RWPE1 (cell line): ENCODE results near the gene IBA57.

Experiments used
- CTCF ChIA-PET: fragments of 350-600 bp; sonication (Branson Sonifier 250); formaldehyde crosslinking; extraction: SDS; loops from one replicate; lab custom pipeline; 2021; lab: Yijun Ruan, JAX
- POLR2A ChIA-PET: fragments of 400-600 bp; formaldehyde crosslinking; extraction: SDS; loops from one replicate; lab custom pipeline; 2020; ENCODE audit warnings: antibody characterized with exemption; ENCODE audit not compliant: low non-redundant PET; lab: Yijun Ruan, JAX
- DNase-seq: peaks from one replicate; pipeline ENCODE4 v3.0.0; 2012; ENCODE audit warnings: low spot score
- H3K27ac ChIP-seq: fragments of 450-650 bp; 2 replicates; pipeline ENCODE4 v1.5.1; 2017
- TF ChIP-seq, protein P1 (sequence below): fragments of 450-650 bp; conservative IDR thresholded peaks from 2 replicates; pipeline ENCODE4 v1.5.1; 2017; ENCODE audit warnings: low read depth, mild to moderate bottlenecking

The IBA57 gene

DNA sequence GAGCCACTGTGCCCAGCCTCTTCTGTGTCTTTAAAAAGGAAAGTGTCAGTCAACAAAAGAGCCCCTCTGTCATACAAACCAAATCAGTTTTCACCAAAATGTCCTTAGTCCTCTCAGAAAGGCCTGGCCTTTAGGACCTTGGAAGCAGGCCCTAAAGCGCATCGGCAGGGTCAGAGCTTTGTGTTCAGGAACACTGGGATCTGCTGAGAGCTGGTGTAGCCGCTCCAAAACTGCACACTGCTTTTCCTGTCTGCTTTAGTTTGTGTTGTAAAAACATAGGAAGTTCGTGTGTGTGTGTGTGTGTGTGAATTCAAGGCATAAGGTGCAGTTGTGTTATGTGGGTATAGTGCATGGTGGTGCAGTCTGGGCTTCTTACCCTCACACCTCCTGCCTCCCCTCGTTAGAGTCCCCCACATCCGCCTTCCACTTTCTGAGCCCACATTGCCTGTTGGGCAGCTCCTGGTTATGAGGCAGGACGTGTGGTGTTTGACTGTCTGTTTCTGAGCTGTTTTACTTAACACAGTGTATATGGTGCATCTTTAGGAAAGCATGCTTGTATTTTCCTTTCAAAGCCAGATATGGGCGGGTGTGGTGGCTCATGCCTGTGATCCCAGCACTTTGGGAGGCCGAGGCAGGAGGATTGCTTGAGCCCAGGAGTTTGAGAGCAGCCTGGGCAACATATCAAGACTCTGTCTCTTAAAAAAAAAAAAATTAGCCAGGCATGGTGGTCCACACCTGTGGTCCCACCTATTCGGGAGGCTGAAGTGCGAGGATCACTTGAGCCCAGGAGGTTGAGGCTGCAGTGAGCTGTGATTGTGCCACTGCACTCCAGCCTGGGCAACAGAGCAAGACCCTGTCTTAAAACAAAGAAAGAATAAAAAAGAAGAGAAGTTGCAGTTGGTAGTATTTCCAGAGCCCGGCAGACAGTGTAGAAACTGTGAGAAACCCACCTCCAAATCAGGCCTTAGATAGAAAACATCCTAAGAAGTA, 12.4 kb downstream of the IBA57 start:
- TF ChIP-seq, protein P1, sequence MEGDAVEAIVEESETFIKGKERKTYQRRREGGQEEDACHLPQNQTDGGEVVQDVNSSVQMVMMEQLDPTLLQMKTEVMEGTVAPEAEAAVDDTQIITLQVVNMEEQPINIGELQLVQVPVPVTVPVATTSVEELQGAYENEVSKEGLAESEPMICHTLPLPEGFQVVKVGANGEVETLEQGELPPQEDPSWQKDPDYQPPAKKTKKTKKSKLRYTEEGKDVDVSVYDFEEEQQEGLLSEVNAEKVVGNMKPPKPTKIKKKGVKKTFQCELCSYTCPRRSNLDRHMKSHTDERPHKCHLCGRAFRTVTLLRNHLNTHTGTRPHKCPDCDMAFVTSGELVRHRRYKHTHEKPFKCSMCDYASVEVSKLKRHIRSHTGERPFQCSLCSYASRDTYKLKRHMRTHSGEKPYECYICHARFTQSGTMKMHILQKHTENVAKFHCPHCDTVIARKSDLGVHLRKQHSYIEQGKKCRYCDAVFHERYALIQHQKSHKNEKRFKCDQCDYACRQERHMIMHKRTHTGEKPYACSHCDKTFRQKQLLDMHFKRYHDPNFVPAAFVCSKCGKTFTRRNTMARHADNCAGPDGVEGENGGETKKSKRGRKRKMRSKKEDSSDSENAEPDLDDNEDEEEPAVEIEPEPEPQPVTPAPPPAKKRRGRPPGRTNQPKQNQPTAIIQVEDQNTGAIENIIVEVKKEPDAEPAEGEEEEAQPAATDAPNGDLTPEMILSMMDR, result no peak
- POLR2A ChIA-PET, result no interaction called here
- H3K27ac ChIP-seq, result no peak overlapping the region
- DNase-seq, result no peak
- CTCF ChIA-PET, result interaction anchor here (0.6 kb wide), 2 partner anchors 118 to 315 kb away, joined by 3 read pairs; no protein-coding TSS in a partner anchor

DNA sequence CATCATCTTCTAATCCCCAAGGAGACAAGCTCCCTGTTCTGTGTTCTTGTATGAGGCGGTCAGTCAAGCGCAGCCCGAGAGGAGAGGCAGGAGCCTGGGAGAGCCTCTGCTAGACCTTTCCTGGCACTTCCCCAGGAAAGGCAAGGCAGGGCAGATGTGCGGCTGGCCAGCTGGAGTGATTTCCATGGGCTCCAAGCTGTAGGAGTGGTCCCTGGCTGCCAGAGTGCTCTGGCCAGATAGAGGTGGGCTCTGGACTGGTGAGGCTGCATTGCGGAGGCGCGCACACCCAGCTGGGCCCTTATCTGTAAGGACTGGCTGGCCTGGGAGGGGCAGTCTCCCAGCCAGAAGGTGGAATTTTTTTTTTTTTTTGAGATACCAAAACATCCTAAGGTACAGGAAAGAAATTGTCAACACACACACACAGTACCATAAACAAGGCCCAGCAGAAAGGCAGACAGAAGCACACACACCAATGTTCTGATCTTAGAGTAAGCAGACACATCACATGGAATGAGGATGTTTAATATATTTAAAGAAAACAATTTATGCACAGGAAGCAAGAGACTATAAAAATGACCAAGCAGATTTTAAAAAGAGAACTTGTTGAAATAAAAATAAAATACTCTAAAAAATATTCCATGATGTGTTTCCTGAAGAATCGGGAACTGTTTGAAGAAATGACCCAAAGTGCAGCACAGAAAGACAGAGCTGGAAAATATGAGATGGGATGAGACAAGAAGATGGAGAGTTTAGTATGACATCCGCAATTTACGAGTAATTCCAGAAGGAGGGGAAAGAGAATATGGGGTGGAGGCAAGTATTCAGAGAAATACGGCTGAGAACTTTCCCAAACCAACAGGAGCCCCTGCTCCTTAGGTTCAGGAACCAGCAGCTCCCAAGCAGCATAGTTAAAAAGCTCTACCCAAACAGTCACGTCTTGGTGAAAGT, 13.4 kb downstream of the IBA57 start:
- ChIA-PET CTCF (interaction anchor here (0.6 kb wide), 1 partner anchor 316 kb away, joined by 3 read pairs; no protein-coding TSS in a partner anchor), POLR2A (interaction anchor here (1.1 kb wide), 1 partner anchor 278 kb away, joined by 4 read pairs; no protein-coding TSS in a partner anchor)
- no peak for DNase-seq
- TF ChIP-seq, protein P1, result no peak
- no peak overlapping the region; the same call in 1 of the 2 replicates for H3K27ac ChIP-seq

DNA sequence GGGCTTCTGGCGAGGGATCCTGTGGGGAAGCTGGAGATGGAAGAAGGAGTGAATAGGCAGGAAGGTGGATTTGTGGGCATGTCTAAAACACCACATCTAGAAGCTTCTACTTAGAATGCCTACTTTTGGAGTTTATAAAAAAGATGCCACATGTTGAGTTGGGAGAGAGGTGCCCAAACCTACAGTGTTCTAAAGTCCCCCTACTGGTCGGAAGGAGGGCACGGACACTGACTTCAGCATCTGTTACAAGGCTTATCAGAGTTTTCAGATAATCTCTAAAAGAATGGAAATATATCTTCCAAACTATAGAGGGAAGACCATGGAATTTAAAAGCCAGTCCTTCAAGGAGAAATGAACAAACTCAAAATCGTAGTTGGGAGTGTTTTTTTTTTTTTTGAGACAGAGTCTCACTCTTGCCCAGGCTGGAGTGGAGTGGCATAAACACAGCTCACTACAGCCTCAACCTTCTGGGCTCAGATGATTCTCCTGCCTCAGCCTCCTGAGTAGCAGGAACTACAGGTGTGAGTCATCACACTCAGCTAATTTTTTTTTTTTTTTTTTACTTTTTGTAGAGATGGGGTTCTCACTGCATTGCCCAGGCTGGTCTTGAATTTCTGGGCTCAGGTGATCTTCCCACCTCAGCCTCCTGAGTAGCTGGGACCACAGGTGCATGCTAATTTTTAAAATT, 14.8 kb downstream of the IBA57 start:
- H3K27ac ChIP-seq, result no peak overlapping the region
- DNase-seq, result no peak
- POLR2A ChIA-PET, result interaction anchor here (0.7 kb wide), 1 partner anchor 105 kb away, joined by 4 read pairs; no protein-coding TSS in a partner anchor
- CTCF ChIA-PET, result interaction anchor here (0.6 kb wide), 2 partner anchors 17 to 937 kb away, joined by 4 to 5 read pairs; no protein-coding TSS in a partner anchor
- TF ChIP-seq, protein P1, result no peak; the same call in 1 of the 2 replicates

DNA sequence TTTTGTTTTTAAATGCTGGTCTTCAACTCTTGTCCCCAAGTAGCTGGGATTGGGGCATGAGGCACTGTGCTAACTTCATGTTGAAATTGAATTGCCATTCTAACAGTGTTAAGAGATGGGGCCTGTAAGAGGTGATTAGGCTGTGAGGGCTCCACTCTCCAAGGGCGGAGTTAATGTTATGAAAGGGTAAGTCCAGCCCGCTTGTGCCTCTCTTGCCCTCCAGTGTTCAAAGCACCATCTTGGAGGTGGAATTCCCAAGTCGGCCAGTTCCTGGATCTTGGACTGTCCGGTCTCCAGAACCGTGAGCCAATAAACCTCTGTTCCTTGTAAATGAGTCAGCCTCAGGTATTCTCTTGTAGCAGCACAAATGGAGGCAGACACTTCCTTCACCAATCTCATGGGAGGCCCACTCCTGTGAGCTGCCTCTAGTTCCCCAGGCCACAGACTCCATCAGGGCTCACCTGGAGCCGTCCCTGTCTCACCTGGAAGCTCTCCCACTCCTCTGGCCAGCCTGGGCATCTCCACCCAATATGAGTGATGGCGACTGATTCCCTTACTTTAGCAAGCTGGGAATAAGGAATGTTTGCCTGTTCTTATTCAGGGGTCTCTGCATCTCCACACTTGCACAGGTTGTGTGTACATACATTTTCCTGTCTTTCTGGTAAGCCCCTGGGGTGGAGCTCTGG, 15.5 kb downstream of the IBA57 start:
- TF ChIP-seq, protein P1, result no peak
- ChIA-PET CTCF (interaction anchor here (0.7 kb wide), 1 partner anchor 222 kb away, joined by 4 read pairs; no protein-coding TSS in a partner anchor), POLR2A (no interaction called here)
- no peak overlapping the region for H3K27ac ChIP-seq
- no peak for DNase-seq

DNA sequence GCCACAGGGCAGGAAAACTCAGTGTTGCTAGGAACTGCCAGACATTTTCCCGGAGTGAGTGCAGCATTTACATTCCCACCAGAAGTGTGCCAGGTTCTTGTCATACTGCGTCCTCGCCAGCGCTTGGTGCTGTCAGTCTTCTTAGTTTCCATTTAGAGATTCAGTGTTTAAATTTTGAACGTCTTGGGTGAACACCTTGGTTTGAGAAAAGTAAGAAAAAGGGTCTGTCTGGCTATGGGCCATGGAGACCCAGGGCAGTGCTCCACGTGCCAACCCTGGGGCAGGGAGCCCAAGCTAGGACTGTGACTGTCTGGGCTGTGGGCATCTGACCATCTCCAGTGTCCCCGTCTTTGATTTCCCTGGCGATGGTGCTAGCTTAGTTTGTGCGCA, 16.0 kb downstream of the IBA57 start:
- POLR2A ChIA-PET, result no interaction called here
- DNase-seq, result no peak
- TF ChIP-seq, protein P1, result no peak
- H3K27ac ChIP-seq, result no peak overlapping the region
- CTCF ChIA-PET, result interaction anchor here (0.7 kb wide), 1 partner anchor 221 kb away, joined by 4 read pairs; no protein-coding TSS in a partner anchor
